ENCODE measurements around the gene MATCAP1.
A peak's percentile ranks its signal among the peaks of the same experiment; 100 is the strongest.

The MATCAP1 gene

DNA sequence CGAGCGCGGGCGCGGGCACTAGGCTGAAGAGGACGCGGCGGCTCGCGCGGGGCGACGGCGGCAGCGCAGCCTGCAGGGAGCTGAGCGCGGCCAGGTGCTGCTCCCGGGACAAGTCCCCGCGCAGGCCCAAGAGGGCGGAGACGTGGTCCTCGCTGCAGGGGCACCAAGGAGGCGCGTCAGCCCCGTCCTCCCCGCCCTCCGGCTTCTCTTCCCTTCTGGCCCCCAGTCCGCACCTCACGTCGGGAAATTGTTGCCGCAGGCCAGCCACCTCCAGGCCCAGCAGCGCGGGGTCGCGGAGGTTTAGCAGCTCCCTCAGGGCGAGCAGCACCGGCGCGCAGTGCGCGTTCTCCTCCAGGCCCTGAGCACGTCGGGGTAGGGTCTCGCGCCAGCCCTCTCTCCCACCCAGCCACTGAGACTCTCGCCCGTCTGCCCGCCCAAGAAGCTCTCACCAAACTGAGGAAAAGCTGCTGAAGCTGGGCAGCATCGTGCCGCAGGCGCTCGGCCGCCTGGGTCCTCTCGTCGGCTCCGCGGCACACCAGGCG, 761 bp upstream of the MATCAP1 start:
- no peak for TF ChIP-seq Cebpa-rat (IDR thresholded peaks at IDR 0.05)
- H3K9ac ChIP-seq, result peak overlapping the region; percentile 84 to 93 (median 89); a peak in 20 of 22 replicates

DNA sequence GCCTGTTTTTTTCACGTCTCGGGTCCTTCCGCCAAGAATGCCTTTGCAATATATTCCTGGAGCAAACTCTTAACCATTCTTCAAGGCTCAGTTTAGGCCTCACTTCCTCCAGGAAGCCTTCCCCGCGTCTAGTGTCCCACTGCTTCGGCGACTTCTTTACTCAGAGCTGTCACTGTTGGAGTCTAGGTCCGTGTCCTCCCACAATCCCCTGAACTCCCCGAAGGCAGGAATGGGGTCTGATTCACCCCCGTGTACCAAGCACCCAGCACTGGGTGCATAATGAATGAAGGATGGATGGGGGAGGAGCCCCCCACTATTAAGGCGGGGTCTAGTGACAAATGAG, 508 bp downstream of the MATCAP1 start:
- Histone ChIP-seq H3K9ac (peak overlapping the region; percentile 84 to 93 (median 89)), H3K27ac (peak overlapping the region in 10 of 11 experiments; percentile 84 to 95 (median 92); a peak in 20 of 22 replicates)

More for the DNA sequence above, 761 bp upstream of the MATCAP1 start:
- Histone ChIP-seq H3K27ac (no peak overlapping the region), H3K36me3 (peaks cover 0 to 11% (median 0%) of the 10 kb centered on the region in 11 experiments; a peak in 5 of 22 replicates), H3K4me1 (peaks cover 46 to 56% (median 54%) of the 10 kb centered on the region in 10 experiments), H3K27me3 (peaks cover 9 to 27% (median 18%) of the 10 kb centered on the region in 11 experiments), H4K20me1 (peaks cover 13 to 59% (median 35%) of the 10 kb centered on the region in 11 experiments; a peak in 21 of 22 replicates), H3K9me3 (replicated peaks in 1 of 11) (no peaks in the 10 kb centered on the region), H3K4me2 (peak overlapping the region; percentile 94 to 100 (median 99)), H3K4me3 (peak overlapping the region; percentile 61 to 80 (median 71))

GRCh38 chr16:67182288-67182687, 1.5 kb downstream of the MATCAP1 start:
- peaks cover 52 to 75% (median 70%) of the 10 kb centered on the region in 10 experiments for H3K4me1 ChIP-seq
- H3K36me3 ChIP-seq, result peaks cover 0 to 11% (median 0%) of the 10 kb centered on the region in 11 experiments; a peak in 6 of 22 replicates
- peak overlapping the region; percentile 88 to 100 (median 95) for H3K4me2 ChIP-seq
- no peaks in the 10 kb centered on the region for H3K9me3 ChIP-seq (replicated peaks in 1 of 11)
- H3K27me3 ChIP-seq, result peaks cover 23 to 48% (median 39%) of the 10 kb centered on the region in 11 experiments
- H4K20me1 ChIP-seq, result peaks cover 22 to 82% (median 57%) of the 10 kb centered on the region in 11 experiments; a peak in 21 of 22 replicates
- no peak for TF ChIP-seq Cebpa-rat (IDR thresholded peaks at IDR 0.05)
- H3K4me3 ChIP-seq, result peak overlapping the region; percentile 61 to 80 (median 71); a peak in 18 of 20 replicates
- peak overlapping the region in 2 of 11 experiments; percentile 90 to 95; a peak in 3 of 22 replicates for H3K27ac ChIP-seq
- H3K9ac ChIP-seq, result peak overlapping the region; percentile 84 to 93 (median 89); a peak in 19 of 22 replicates

More for the DNA sequence above, 508 bp downstream of the MATCAP1 start:
- peak overlapping the region; percentile 88 to 100 (median 95) for H3K4me2 ChIP-seq
- peaks cover 22 to 72% (median 48%) of the 10 kb centered on the region in 11 experiments; a peak in 21 of 22 replicates for H4K20me1 ChIP-seq
- no peak for TF ChIP-seq Cebpa-rat (IDR thresholded peaks at IDR 0.05)
- H3K27me3 ChIP-seq, result peaks cover 15 to 38% (median 29%) of the 10 kb centered on the region in 11 experiments
- H3K4me3 ChIP-seq, result peak overlapping the region; percentile 61 to 80 (median 71)
- H3K4me1 ChIP-seq, result peaks cover 50 to 67% (median 62%) of the 10 kb centered on the region in 10 experiments
- no peaks in the 10 kb centered on the region for H3K9me3 ChIP-seq (replicated peaks in 1 of 11)
- H3K36me3 ChIP-seq, result peaks cover 0 to 11% (median 0%) of the 10 kb centered on the region in 11 experiments; a peak in 5 of 22 replicates

- peaks cover 23 to 48% (median 41%) of the 10 kb centered on the region in 11 experiments for H3K27me3 ChIP-seq
- peak overlapping the region; percentile 88 to 100 (median 95) for H3K4me2 ChIP-seq
Measured at GRCh38 chr16:67181346-67181745, 2.4 kb downstream of the MATCAP1 start.

DNA sequence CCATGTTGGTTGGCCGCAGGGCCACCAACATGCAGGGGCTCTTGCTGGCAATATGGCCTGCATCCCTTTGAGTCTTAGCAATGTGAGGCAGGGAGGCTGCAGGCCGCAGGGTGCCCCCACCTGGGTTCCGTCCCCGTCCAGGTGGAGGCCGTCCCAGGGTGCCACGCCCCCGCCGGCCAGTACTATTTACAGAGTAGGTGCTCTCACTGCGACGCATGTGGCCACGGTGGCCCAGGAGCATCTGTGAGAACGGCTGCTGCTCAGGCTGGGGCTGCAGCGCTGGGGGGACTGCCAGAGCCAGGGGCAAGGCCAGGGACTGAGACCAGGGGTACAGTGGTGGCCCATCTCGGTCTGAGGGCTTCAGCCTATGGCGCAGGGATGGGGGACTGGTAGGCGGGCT, 3.6 kb downstream of the MATCAP1 start:
- no peak for TF ChIP-seq Cebpa-rat (IDR thresholded peaks at IDR 0.05)
- Histone ChIP-seq H3K4me3 (no peak overlapping the region), H3K27ac (no peak overlapping the region), H3K9me3 (replicated peaks in 1 of 11) (no peaks in the 10 kb centered on the region), H4K20me1 (peaks cover 22 to 91% (median 74%) of the 10 kb centered on the region in 11 experiments; a peak in 21 of 22 replicates), H3K4me1 (peaks cover 55 to 84% (median 70%) of the 10 kb centered on the region in 10 experiments), H3K4me2 (peak overlapping the region in 10 of 11 experiments; percentile 2 to 100 (median 96); a peak in 16 of 22 replicates), H3K27me3 (peaks cover 22 to 39% (median 31%) of the 10 kb centered on the region in 11 experiments), H3K9ac (peak overlapping the region in 4 of 11 experiments; percentile 13 to 92 (median 35); a peak in 1 of 22 replicates), H3K36me3 (peaks cover 0 to 26% (median 9%) of the 10 kb centered on the region in 11 experiments; a peak in 10 of 22 replicates)

More at GRCh38 chr16:67181346-67181745, 2.4 kb downstream of the MATCAP1 start:
- H3K36me3 ChIP-seq, result peaks cover 0 to 14% (median 6%) of the 10 kb centered on the region in 11 experiments; a peak in 10 of 22 replicates
- H4K20me1 ChIP-seq, result peaks cover 22 to 88% (median 66%) of the 10 kb centered on the region in 11 experiments; a peak in 21 of 22 replicates
- H3K9me3 ChIP-seq (replicated peaks in 1 of 11), result no peaks in the 10 kb centered on the region
- no peak overlapping the region for H3K27ac ChIP-seq
- H3K9ac ChIP-seq, result peak overlapping the region in 10 of 11 experiments; percentile 9 to 93 (median 30); a peak in 12 of 22 replicates
- peak overlapping the region in 3 of 10 experiments; percentile 23 to 75 (median 72); a peak in 4 of 20 replicates for H3K4me3 ChIP-seq
- TF ChIP-seq Cebpa-rat (IDR thresholded peaks at IDR 0.05), result no peak
- peaks cover 52 to 81% (median 74%) of the 10 kb centered on the region in 10 experiments for H3K4me1 ChIP-seq

GRCh38 chr16:67179421-67180080, 4.2 kb downstream of the MATCAP1 start:
- Histone ChIP-seq H3K4me2 (peak overlapping the region in 6 of 11 experiments; percentile 2 to 97 (median 90); a peak in 7 of 22 replicates), H3K27me3 (peaks cover 16 to 33% (median 25%) of the 10 kb centered on the region in 11 experiments), H3K27ac (no peak overlapping the region), H3K4me3 (no peak overlapping the region), H4K20me1 (peaks cover 22 to 91% (median 74%) of the 10 kb centered on the region in 11 experiments; a peak in 21 of 22 replicates), H3K36me3 (peaks cover 0 to 30% (median 9%) of the 10 kb centered on the region in 11 experiments; a peak in 10 of 22 replicates), H3K9me3 (replicated peaks in 1 of 11) (no peaks in the 10 kb centered on the region), H3K4me1 (peaks cover 55 to 84% (median 70%) of the 10 kb centered on the region in 10 experiments), H3K9ac (no peak overlapping the region)
- no peak for TF ChIP-seq Cebpa-rat (IDR thresholded peaks at IDR 0.05)

DNA sequence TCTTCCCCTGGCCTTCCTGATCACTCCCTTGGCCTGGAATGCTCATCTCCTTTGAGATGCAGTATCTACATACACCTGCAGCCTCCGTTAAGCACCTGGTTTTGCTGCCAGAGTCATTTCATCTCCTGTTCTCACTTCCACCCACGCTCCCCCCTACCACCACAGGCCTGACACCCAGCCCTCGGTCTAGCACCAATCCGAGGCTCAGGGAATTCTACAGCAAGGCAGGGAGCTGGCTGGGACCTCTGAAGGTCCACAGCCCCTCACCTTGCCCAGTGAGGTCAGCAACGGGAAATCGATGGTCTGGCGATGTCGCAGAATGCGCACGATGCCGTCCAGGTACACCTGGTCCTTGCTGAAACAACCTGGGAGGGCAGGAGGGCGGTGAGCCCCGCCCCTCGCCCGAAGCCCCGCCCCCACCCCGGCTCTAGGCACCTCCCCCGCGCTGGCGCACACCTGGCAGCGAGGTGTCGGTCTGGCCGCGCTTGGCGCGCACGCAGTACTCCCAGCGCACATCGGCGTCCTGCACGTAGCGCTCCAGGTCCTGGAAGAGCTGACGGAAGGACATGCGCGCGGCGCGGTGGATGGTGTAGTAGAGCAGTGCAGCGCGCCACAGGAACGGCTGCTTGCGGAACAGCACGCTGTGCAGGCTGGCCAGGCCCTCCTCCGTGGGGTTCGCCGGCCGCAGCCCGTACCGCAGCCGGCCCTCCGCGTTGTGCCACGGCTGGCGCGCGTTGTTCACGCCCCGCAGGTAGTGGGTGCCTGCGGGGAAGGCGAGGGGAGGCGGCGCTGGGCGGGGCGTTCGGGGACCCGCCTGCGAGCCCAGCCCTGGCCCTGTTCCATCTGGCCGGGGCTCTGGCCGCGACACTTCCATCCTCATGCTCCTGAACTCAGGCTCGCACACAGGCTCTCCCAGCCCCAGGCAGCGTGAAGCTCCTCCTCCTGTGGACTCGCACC, 5.7 kb downstream of the MATCAP1 start:
- Histone ChIP-seq H4K20me1 (peaks cover 22 to 87% (median 71%) of the 10 kb centered on the region in 11 experiments; a peak in 21 of 22 replicates), H3K9me3 (replicated peaks in 1 of 11) (no peaks in the 10 kb centered on the region), H3K4me3 (peak overlapping the region in 7 of 10 experiments; percentile 1 to 52 (median 29); a peak in 6 of 20 replicates)

More for the DNA sequence above, 5.7 kb downstream of the MATCAP1 start:
- no peak overlapping the region for H3K27ac ChIP-seq
- TF ChIP-seq Cebpa-rat (IDR thresholded peaks at IDR 0.05), result no peak
- peak overlapping the region in 3 of 11 experiments; percentile 19 to 48 (median 33); a peak in 2 of 22 replicates for H3K9ac ChIP-seq
- peak overlapping the region; percentile 75 to 88 (median 81) for H3K4me2 ChIP-seq
- peaks cover 14 to 28% (median 21%) of the 10 kb centered on the region in 11 experiments; a peak in 20 of 22 replicates for H3K27me3 ChIP-seq
- peaks cover 0 to 30% (median 9%) of the 10 kb centered on the region in 11 experiments; a peak in 10 of 22 replicates for H3K36me3 ChIP-seq
- H3K4me1 ChIP-seq, result peaks cover 66 to 93% (median 79%) of the 10 kb centered on the region in 10 experiments

All from BLaER1 treated with 17β-estradiol and CSF1 and Interleukin-3, amounts not matched to agents 10 nM and 100 nM (cell line).